ENCODE measurements around the gene CEP70.
"Not testable (repeated sequence)": the region's sequence is repeated elsewhere in the genome, so short reads cannot be mapped to it uniquely, and the experiment has no call there.

Gene CEP70

DNA sequence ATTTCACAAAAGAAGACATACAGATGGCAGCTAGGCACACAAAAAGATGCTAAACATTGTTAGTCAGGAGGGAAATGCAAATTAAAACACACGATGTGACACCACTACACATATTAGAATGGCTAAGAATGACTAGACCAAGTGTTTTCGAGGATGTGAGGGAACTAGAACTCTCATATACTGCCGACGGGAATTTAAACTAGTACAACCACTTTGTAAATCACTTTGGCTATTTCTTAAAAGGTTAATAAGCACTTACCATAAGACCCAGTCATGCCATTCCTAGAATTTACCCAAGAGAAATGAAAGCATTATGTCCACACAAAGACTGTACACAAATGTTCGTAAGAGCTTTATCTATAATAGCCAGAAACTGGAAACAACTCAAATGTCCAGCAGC is 5.6 kb downstream of the CEP70 start:
- DNase-seq, result no peak

DNA sequence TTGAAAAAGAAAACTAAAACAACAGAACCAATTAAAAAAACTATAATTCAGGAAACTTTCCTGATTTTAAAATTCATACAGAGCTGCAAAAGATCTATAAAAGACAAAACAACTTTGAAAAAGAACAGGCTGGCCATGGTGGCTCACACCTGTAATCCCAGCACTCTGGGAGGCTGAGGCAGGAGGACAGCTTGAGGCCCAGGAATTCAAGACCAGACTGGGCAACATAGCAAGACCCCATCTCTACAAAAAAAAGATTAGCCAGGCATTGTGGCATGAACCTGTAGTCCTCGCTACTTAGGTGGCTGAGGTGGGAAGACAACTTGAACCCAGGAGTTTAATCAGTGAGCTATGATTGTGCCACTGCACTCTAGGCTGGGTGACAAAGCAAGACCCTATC is 6.7 kb downstream of the CEP70 start:
- no peak for DNase-seq

DNA sequence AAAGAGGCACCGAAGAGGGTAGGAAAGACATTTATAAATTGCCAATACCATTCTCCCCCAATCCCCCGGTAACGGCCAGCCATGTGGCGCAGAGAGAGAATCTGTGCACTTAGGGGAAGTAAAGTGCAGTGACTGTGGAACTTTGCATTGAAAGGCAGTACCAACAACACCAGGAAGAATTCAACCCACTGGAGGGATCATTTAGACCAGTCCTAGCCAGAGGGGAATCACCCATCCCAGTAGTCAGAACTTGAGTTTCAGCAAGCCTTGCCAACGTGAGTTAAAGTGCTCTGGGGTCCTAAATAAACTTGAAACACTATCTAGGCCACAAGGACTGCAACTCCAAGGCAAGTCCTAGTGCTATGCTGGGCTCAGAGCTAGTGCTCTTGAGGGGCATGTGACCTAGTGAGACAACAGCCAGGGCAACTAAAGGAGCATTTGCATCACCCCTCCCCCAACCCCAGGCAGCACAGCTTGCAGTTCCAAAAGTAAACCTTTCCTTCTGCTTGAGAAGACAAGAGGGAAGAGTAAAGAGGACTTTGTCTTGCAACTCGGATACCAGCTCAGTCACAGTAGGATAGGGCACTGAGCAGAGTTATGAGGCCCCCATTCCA is 15.0 kb downstream of the CEP70 start:
- no peak for DNase-seq

DNA sequence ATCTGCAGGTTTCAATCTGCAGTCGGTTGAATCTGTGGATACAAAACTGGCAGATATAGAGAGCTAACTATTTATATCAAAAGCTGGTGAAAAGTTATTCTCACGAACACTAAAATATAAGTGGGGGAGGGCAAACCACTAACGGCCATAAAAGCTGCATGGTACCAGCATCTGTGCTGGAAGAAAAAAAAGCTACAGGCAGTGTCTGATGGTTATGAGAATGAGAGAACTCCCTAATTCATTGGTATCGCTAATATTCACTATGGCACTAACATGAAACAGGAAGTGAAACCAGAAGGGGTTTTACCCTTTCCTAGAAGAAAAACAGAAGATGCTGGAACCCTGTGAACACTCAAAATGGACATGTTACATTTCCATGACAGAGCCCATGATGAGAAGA is 15.9 kb downstream of the CEP70 start:
- no peak for DNase-seq

DNA sequence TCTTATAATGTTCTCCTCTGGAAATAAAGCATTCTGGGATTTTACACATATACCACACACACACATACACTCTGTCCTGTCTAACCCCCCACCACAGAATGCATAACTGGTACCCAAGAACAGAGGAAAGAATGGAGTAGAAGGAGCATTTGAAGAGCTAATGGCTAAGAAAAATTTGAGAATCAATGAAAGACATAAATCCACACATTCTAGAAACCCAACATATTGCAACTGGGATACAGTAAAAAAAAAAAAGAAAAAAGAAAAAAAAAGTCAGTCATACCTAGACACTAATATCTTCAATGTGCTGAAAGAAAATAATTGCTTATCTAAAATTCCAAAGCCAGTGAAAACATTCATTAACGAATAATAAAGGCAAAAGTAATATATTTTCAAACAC is 20.9 kb downstream of the CEP70 start:
- DNase-seq, result no peak

DNA sequence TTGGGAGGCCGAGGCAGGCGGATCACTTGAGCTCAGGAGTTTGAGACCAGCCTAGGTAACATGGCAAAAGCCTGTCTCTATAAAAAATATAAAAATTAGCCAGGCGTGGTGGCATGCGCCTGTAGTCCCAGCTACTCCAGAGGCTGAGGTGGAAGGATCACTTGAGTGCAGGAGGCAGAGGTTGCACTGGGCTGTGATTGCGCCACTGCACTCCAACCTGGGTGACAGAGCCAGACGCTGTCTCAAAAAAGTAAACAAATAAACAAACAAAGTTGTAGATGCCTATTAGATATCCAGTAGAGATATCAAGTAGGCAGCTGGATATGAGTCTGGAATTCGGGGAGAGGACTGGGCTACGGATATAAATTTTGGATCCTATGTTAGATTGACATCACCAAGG is 24.4 kb downstream of the CEP70 start:
- DNase-seq, result not testable (repeated sequence)

DNA sequence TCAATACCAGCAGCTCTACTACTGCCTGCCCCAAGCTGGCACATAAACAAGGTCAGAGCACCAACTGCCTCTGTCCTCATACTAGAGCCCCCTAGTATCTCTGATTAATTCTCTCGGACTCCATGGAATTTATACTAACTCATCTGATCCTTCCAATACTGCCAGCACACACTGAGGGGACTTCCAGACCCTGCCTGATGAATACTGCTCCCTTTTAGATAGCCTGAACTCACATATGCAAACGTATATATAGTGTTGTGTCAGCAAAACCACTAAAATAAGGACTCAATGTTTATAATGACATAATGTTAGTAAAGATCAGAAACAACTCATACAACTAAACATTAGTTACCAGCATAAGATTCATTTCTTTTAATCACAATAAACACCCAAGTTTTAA is 25.0 kb downstream of the CEP70 start:
- no peak for DNase-seq

DNA sequence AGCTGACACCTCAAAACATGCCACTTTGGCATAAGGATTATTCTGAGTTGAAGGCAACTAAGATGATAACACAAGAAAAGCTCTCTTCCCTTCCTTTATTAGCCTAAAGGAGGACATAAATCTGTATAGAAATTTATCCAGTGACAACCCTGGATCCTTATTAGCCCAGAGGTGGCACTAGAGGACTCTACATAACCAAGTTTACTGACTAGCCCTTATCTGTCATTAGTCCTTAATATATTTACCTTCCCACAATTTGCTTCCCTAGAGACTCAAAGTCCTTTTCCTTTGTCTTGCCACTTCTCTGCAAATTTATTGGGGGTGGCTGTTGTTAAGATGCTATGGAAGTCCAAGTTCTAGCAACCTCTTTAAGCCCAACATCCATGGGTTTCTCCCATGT is 26.7 kb downstream of the CEP70 start:
- no peak for DNase-seq

DNA sequence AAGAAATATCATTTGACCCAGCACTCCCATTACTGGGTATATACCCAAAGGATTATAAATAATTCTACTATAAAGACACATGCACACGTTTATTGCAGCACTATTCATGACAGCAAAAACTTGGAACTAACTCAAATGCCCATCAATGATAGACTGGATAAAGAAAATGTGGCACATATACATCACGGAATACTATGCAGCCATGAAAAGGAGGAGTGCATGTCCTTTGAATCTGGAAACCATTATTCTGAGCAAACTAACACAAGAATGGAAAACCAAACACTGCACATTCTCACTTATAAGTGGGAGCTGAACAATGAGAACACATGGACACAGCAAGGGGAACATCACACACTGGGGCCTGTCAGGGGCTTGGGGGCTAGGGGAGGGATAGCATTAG is 27.8 kb downstream of the CEP70 start:
- DNase-seq, result not testable (repeated sequence)

DNA sequence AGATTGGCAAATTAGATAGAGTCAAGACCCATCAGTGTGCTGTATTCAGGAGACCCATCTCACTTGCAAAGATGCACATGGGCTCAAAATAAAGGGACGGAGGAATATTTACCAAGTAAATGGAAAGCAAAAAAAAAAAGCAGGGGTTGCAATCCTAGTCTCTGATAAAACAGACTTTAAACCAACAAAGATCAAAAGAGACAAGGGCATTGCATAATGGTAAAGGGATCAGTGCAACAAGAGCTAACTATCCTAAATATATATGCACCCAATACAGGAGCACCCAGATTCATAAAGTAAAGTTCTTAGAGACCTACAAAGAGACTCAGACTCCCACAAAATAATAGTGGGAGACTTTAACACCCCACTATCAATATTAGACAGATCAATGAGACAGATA is 31.2 kb downstream of the CEP70 start:
- DNase-seq, result not testable (repeated sequence)

DNA sequence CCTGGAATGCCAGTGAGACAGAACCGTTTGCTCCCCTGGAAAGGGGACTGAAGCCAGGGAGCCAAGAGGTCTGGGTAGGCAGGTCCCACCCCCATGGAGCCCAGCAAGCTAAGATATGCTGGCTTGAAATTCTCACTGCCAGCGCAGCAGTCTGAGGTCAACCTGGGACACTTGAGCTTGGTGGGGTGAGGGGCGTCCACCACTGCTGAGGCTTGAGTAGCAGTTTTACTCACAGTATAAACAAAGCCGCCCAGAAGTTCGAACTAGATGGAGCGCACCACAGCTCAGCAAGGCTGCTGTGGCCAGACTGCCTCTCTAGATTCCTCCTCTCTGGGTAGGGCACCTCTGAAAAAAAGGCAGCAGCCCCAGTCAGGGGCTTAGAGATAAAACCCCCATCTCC is 33.6 kb downstream of the CEP70 start:
- no peak for DNase-seq

DNA sequence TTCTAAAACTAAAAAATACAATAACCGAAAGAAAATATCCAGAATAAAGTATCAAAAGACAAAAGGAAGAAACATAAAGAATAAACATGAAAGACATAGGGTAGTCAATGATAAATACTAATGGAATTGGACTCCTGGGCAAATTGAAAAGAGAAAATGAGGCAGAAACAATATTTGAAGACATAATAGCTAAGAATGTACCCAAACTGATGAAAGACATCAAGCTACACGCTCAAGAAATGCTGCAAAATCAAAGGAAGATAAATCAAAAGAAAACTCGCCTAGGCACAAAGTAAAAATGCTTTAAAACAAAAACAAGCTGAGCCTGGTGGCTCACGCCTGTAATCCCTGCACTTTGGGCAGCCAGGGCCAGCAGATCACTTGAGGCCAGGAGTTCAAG is 34.9 kb downstream of the CEP70 start:
- DNase-seq, result no peak

DNA sequence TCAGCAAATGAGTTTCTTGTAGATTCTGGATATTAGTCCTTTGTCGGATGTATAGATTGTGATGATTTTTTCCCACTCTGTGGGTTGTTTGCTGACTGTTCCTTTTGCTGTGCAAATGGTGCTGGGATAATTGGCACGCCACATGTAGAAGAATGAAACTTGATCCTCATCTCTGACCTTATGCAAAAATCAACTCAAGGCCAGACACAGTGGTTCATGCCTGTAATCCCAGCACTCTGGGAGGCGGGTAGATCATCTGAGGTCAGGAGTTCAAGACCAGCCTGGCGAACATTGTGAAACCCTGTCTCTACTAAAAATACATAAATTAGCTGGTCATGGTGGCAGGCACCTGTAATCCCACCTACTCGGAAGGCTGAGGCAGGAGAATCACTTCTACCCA is 39.3 kb downstream of the CEP70 start:
- DNase-seq, result not testable (repeated sequence)

DNA sequence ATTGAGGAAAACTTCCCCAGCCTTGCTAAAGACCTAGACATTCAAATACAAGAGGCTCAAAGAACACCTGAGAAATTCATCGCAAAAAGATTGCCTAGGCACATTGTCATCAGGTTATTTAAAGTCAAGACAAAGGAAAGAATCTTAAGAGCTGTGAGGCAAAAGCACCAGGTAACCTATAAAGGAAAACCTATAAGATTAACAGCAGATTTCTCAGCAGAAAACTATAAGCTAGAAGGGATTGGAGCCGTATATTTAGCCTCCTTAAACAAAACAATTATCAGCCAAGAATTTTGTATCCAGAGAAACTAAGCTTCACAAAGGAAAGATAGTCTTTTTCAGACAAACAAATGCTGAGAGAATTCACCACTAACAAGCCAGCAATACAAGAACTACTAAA is 43.1 kb downstream of the CEP70 start:
- DNase-seq, result not testable (repeated sequence)

DNA sequence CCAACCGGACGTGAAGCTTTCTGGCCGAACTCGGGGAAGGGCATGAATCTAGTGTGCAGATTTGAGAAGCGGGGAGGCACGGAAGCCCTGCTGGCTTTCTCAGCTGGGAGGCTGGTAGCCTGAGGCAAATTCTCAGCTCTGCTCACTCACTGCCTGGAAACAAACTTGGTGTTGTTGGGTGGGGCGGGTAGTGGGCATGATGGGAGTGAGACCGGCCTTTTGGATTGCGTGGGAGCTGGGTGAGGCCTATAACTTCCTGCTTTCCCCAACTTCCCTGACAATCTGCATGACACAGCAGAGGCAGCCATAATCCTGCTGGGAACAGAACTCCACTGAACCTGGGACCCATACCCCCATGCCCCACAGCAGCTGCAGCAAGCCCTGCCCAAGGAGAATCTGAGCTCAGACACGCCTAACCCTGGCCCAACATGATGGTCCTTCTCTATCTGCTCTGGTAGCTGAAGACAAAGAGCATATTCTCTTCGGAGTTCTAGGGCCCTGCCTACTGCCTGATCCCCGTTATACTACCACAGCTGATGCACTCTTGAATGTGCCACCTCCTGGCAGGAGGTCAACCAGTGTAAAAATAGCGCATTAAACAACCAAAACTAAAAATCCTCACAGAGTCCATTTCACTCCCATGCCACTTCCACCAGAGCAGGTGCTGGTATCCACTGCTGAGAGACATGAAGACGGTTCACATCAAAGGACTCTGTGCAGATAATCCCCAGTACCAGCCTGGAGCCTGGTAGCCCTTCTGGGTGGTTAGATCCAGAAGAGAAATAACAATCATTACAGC is 44.7 kb downstream of the CEP70 start:
- DNase-seq, result no peak

DNA sequence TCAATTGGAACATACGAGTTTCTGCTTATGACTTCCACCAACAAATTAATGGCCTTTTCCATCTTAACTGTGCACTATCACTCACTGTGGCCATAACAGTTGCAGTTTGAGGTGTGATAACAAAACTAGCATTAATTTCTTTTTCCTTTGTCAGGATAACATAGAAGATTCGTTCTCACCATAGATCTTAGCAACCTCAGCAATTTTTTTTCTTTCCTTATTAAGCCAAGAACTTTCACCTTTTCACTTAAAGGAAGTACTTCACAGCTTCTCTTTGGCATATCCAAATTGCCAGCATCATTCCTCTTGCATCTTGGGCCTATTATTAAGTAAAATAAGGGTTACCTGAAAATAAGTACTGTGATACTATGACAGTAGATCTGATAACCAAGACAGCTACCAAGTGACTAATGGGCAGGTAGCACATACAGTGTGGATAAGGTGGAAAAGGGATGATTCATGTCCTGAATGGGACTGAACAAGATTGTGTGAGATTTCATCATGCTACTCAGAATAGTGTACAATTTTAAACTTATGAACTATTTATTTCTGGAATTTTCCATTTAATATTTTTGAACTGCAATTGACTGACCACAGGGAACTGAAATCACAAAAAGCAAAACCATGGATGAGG is 46.6 kb downstream of the CEP70 start:
- DNase-seq, result no peak

DNA sequence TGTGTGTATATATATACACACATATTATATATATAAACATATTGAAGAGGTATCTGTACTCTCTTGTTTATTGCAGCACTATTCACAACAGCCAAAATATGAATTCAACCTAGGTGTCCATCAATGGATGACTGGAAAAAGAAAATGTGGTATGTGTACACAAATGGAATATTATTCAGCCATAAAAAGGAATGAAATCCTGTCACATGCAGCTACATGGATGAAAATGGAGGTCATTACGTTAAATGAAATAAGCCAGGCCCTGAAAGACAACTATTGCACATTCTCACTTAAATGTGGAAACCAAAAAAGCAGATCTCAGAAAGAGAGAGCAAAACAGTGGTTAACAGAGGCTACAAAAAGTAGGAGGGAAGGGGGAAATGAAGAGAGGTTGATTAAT is 49.5 kb downstream of the CEP70 start:
- DNase-seq, result no peak

DNA sequence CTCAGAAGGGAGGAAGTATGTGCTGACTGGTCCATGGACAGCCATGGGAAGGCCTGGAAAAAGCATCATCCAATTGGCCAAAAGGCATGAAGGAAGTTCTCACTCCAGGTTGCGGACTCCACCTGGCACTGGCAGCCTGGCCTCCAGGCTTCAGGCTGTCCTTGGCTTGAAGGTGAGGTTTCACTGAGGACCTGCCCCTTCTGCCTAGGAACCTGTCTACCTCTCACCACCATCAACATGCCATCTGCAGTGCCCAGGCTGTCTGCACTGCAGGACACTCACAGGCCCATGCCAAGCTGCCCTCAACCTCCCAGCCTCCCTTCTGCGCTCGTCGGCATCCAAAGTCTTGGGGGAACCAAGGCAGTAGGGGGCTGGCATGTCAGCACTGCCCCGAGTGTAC is 51.1 kb downstream of the CEP70 start:
- DNase-seq, result no peak

DNA sequence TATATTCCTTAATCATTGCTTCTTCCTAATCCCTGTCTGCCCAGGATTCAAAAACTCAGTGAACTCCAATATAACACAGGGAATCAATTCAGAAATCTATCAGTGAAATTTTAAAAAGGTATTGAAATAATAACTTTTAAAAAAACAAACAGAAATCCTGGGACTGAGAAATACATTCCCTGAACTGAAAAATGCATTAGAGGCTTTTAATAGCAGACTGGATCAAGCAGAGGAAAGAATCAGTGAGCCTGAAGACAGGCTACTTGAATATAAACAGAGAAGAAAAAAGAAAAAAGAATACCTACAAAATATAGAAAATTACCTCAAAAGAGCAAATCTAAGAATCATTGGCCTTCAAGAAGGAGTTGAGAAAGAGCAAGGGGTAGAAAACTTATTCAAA is 54.7 kb downstream of the CEP70 start:
- DNase-seq, result no peak

DNA sequence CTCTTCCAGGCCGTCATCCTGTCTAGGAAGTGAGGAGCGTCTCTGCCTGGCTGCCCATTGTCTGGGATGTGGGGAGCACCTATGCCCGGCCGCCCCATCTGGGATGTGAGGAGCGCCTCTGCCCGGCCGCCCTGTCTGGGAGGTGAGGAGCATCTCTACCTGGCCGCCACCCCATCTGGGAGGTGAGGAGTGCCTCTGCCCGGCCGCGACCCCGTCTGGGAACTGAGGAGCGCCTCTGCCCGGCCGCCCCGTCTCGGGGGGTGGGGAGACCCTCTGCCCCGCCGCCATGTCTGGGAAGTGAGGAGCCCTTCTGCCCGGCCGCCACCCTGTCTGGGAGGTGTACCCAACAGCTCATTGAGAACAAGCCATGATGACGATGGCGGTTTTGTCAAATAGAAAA is 72.6 kb downstream of the CEP70 start:
- not testable (repeated sequence) for DNase-seq

DNA sequence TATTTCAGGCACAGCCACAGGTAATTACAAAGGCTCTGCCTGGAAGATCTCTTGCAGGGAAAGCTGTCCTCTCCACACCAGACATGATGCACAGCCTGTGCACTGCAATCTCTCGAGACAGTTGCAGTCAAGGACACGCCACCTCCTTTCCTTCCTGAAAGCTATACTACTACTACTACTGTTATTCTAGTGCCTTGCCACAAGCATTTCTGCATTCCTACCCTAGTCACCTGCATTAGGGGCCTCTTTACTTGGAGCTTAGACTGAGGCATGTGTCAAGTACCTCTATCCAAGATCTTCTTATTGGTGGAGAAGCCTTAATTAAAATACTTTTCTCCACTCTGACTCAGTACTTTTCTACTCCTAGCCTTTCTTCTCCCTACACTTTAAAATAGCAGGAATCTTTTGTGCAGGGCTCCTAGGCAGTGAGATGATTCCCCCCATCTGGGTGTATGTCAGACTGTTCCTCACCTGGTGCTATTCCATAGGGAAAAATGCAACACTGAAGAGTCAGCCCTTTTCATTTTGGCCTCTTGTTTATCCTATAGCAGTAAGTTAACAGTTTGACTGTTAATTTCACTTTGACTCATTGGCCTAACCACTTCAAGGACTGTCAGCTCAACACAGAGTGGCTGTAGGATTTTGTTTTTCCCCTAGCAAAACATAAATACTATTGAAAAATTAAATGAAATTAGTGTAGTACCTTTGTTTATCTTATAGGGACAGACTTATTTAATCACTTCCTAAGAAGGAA is 80.8 kb downstream of the CEP70 start:
- DNase-seq, result no peak

DNA sequence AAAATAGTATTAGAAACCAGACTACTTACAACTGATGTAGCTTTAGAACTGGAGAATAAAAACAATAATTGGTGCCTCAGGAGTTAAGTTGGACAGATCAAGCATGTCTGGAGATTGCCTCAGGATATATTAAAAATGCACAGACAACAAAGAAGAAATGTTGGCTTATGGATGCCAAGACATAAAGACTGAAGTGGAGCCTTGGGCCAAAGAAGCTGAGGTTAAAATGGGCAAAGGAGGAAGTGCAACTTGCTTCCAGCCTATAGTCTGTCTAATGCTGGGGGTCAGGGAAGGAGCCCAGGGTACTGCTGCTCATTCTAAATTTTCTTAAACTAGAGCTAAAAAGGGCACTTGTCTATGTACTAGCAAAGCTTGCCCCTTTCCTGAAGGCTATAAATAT is 82.1 kb downstream of the CEP70 start:
- no peak for DNase-seq

DNA sequence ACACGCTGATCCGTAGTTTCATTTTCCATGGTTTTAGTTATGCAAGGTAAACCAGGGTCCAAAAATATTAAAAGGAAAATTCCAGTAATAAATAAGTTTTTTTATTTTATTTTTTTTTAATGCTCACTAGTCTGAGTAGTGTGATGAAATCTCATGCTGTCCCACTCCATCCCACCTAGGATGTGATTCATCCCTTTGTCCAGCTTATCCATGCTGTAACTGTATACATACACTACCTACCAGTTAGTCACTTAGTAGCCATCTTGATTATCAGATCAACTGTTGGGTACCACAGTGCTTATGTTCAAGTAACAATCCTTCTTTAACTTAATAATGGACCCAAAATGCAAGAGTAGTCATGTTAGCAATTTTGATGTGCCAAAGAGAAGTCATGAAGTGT is 84.5 kb downstream of the CEP70 start:
- DNase-seq, result no peak

DNA sequence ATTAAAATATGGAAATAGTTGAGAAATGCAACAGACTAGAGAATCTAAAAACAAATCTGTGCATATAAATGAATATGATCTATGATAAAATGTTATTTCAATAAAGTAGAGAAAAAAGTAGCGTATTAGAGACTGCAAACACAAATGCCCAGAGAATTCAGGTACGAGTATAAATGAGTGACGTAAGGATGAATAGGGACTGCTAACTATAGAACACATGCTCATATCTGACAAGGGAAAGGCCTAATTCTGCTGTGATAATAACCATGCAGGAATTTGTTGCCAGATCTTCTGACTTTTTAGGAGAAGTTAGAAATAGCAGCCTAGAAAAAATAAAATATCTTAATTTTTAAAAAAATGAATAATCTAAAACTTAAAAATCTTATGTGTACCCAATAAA is 86.5 kb downstream of the CEP70 start:
- no peak for DNase-seq

Data from stimulated activated CD4-positive, alpha-beta T cell treated with anti-CD3 and anti-CD28 coated beads, Interleukin-2, amount 100 ng/mL, for 48 hours (primary cell).